Natural killer cell treated with Interleukin-12 subunit alpha and Interleukin-12 subunit beta and Interleukin-15 and Interleukin-18, amount 100 ng/mL, for 72 hours (primary cell): ENCODE results near the gene ABCC1. TPM values are rescaled to one million over a fixed set of nuclear protein-coding genes. Genes with fewer than 3 reads are reported as not detected.

Experiments
- ATAC-seq, 2 donors: fragments of 150-1000 bp; cut with Tn5 transposase in 1 of 2; sonication (Bioruptor Pico), chemical (Tn5 transposase) in 1 of 2; 2 replicates each; pipeline ENCODE4 v1.10.0; 2021
- DNase-seq: peaks from one replicate; pipeline ENCODE4 v3.0.0; 2022; ENCODE audit warnings: low spot score
- H3K27ac Mint-ChIP-seq, 2 donors: 1 replicate in 1 of 2; 2 replicates in 1 of 2; pipeline ENCODE4 v1.8.0; 2022; ENCODE audit warnings: mixed read lengths in 2 of 2, mild to moderate bottlenecking in 1 of 2, moderate library complexity in 1 of 2
- H3K27me3 Mint-ChIP-seq, 2 donors: 1 replicate in 1 of 2; 2 replicates in 1 of 2; pipeline ENCODE4 v1.8.0; 2022; ENCODE audit warnings: mixed read lengths in 2 of 2
- H3K36me3 Mint-ChIP-seq: one replicate; pipeline ENCODE4 v1.8.0; 2022; ENCODE audit warnings: mixed read lengths
- H3K4me1 Mint-ChIP-seq, 2 donors: 1 replicate in 1 of 2; 2 replicates in 1 of 2; pipeline ENCODE4 v1.8.0; 2022; ENCODE audit warnings: low read depth in 2 of 2, mixed read lengths in 2 of 2, mild to moderate bottlenecking in 1 of 2
- H3K4me3 Mint-ChIP-seq: one replicate; pipeline ENCODE4 v1.8.0; 2022; ENCODE audit warnings: mixed read lengths
- H3K9me3 Mint-ChIP-seq: 2 replicates; pipeline ENCODE4 v1.8.0; 2022; ENCODE audit warnings: mixed read lengths
- total RNA-seq, 2 donors: library from RNA; stranded (reverse); gene quantifications; one replicate each; pipeline ENCODE4 v1.2.3, GENCODE V29; 2022

The ABCC1 gene
- total RNA-seq, 2 donors from 2014 or later, result 43.1 to 106 TPM

DNA sequence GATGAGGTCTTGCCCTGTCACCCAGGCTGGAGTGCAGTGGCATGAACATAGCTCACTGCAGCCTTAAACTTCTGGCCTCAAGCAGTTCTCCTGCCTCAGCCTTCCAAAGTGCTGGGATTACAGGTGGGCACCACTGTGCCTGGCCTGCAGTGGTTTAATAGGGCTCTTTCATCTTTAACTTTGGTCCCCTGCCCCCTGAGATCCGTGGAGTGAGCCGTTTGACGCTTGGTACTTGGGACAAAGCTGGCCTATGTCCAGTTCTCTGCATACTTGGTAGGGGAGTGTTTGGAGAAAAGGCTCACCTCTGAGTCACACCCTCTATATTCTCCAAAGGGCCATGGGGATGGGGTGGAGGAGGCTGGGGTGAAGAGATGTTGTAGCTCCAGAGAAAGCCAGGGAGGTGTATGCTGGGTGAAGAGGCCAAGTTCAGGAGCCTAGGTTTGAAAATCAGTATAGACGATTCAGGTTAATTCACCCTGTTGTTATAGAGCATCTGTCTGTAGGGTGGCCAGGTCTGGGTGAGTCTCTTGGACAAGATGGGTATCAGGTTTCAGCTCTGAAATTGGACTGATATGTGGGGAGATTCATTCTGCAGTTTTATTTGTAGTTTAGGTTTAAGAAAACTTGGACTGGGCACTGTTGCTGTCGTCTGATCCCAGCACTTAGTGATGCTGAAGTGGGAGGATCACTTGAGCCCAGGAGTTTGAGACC lies 17.6 kb downstream of the ABCC1 start:
- Mint-ChIP-seq H3K36me3 (peaks cover 31% of the 10 kb centered on the region), H3K27me3 (no peaks in the 10 kb centered on the region), H3K4me1 (peaks cover 26 to 28% of the 10 kb centered on the region in 2 donors), H3K27ac (no peak overlapping the region), H3K9me3 (peaks cover 12% of the 10 kb centered on the region), H3K4me3 (no peak overlapping the region)
- ATAC-seq (no peak), DNase-seq (no peak)

DNA sequence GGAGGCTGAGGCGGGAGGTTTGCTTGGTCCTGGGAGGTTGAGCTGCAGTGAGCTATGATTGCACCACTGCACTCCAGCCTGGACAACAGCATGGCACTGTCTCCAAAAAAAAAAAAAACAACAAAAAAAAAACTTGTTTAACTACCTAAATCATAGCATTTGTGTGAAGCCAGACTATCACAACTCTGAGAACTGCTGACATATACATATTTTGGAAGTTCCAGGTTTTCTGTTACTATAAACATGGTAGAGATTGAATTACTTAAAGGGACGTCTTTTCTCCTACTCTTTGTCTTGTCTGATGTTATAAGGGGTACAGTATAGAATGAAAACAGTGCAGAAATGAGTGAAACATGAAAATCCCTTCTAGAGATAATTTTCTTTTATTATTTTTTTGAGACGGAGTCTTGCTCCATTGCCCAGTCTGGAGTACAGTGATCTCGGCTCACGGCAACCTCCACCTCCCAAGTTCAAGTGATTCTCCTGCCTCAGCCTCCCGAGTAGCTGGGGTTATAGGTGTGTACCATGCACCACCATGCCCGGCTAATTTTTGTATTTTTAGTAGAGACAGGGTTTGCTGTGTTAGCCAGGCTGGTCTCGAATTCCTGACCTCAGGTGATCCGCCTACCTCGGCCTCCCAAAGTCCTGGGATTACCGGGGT lies 18.4 kb downstream of the ABCC1 start:
- peaks cover 29% of the 10 kb centered on the region for H3K36me3 Mint-ChIP-seq
- DNase-seq, result no peak
- H3K4me3 Mint-ChIP-seq, result no peak overlapping the region
- H3K4me1 Mint-ChIP-seq, result peaks cover 20 to 25% of the 10 kb centered on the region in 2 donors
- ATAC-seq, result no peak
- peaks cover 6% of the 10 kb centered on the region for H3K9me3 Mint-ChIP-seq
- no peak overlapping the region for H3K27ac Mint-ChIP-seq
- no peaks in the 10 kb centered on the region for H3K27me3 Mint-ChIP-seq

DNA sequence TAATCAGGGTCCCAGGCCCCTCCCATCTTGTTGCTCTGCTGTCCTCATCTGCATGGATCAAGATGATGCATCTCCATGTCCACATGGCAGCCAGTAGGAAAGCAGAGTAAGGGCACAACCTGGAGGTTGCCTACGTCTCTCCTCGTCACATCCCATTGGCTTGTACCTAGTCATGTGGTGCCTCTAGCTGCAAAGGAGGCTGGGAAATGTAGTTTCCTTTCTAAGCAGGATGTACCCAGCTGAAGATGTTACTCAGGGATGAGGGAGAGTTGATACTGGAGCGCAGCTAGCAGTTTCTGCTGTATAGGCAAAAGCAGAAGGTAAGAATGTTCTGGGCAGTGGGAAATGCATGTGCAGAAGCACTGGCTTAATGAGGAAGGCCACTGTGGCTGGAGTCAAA lies 20.8 kb downstream of the ABCC1 start:
- Mint-ChIP-seq H3K27ac (no peak overlapping the region), H3K9me3 (peaks cover 5% of the 10 kb centered on the region), H3K4me1 (peaks cover 9 to 18% of the 10 kb centered on the region in 2 donors), H3K4me3 (no peak overlapping the region), H3K36me3 (peaks cover 22% of the 10 kb centered on the region), H3K27me3 (no peaks in the 10 kb centered on the region)
- DNase-seq, result no peak
- peak; percentile 53 to 56 for ATAC-seq

DNA sequence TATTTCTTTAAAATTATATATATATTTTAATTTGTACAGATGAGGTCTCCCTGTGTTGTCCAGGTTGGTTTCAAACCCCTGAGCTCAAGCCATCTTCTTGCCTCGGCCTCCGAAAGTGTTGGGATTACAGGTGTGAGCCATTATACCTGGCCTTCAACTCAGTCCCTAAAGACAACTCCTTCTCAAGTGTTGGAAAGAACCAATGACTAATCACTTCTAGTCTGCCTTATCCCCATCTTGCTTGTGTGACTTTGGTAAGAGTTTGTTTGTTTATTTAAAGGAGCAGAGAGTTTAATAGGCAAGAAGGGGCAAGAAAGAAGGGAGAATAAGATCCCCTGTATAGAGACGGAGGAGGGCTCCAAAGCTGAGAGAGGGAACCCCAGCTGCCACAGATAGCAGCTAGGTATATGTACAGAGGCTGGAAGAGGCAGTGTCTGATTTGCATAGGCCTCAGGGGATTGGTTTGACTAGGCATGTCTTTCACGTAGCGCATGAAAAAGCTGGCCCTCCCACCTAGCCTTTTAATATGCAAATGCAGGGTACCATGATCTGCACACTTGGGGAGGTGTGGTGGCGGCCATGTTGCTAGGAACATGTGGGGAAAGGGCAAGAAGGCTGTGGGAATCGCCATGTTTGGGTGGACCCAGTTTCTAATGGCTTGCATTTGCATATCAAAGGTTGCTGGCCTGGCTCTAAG lies 21.5 kb downstream of the ABCC1 start:
- no peaks in the 10 kb centered on the region for H3K27me3 Mint-ChIP-seq
- peaks cover 5% of the 10 kb centered on the region for H3K9me3 Mint-ChIP-seq
- no peak for DNase-seq
- H3K4me3 Mint-ChIP-seq, result no peak overlapping the region
- no peak overlapping the region for H3K27ac Mint-ChIP-seq
- H3K36me3 Mint-ChIP-seq, result peaks cover 22% of the 10 kb centered on the region
- peaks cover 9 to 16% of the 10 kb centered on the region in 2 donors for H3K4me1 Mint-ChIP-seq
- no peak for ATAC-seq

DNA sequence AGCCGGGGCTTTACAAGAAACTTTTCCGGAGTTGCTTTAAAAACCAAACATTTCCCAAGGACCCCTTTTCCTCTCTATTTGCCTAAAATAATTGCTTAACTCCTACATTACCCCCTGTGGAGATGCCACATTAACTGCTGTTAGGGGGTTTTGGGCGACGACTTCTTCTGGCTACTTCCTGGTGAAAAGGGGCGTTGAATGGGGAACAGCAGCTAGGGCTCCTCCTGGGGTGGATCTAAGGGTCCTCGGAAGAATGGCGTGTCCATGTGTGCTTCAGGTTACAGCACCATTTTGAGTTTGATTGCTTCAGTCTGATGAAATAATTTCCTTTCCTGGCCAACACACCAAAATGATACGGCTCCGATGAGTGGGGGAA lies 22.0 kb downstream of the ABCC1 start:
- peaks cover 5% of the 10 kb centered on the region for H3K9me3 Mint-ChIP-seq
- no peaks in the 10 kb centered on the region for H3K27me3 Mint-ChIP-seq
- no peak overlapping the region for H3K4me3 Mint-ChIP-seq
- H3K27ac Mint-ChIP-seq, result no peak overlapping the region
- no peak for ATAC-seq
- H3K36me3 Mint-ChIP-seq, result peaks cover 22% of the 10 kb centered on the region
- no peak for DNase-seq
- peaks cover 9 to 17% of the 10 kb centered on the region in 2 donors for H3K4me1 Mint-ChIP-seq

DNA sequence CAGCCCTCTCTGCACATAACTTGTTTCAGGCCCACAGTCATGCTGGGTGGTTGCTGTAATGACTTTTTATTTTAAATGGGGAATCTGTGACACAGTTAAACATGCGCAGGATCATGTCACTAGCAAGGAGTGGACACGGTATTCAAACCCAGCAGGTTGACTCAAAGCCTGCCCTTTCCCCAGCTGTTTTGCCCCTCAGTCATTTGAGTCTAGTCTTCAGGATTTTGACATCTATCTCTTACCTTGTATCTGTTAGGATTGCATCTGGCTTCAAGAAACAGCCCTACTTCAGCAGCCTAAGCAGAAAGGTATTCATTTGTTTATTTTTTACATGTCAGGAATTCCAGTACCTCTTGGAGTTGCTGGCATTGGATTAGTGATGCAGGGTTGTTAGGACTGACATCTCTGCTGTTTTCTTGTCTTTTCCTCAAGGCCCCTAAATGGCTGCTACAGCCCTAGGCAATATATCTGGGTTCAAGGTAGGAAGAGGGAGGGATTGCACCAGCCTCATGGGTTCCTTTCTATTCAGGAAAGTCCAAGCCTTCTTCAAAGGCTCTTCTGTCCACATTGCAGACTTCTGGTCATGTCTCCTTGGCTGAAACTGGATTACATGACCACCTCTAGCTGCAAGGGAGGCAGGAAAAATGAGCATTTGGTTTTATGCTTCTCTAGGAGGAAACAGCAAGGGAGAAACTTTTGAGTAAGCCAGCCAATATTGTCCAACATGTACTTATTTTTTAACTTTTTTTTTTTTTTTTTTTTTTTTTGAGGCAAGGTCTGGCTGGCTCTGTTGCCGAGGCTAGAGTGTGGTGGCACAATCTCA lies 22.8 kb downstream of the ABCC1 start:
- DNase-seq (no peak), ATAC-seq (no peak)
- H3K27me3 Mint-ChIP-seq, result no peaks in the 10 kb centered on the region
- H3K27ac Mint-ChIP-seq, result no peak overlapping the region
- H3K4me1 Mint-ChIP-seq, result peaks cover 9 to 22% of the 10 kb centered on the region in 2 donors
- no peak overlapping the region for H3K4me3 Mint-ChIP-seq
- peaks cover 22% of the 10 kb centered on the region for H3K36me3 Mint-ChIP-seq
- peaks cover 5% of the 10 kb centered on the region for H3K9me3 Mint-ChIP-seq

DNA sequence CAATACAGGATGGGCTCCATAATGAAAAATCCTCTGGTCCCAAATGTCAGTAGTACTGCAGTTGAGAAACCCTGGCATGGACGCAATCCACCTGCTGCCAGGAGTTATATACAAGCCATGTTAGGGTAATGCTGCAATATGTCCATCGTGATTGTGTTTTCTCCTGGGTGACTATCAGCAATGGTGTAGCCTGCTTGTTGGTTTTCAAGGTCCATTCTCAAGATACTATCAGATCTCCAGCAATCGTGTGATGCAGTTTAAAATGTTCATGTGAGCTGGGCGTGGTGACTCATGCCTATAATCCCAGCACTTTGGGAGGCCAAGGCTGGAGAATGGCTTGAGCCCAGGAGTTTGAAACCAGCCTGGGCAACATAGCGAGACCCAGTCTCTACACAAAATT lies 24.0 kb downstream of the ABCC1 start:
- no peak for ATAC-seq
- Mint-ChIP-seq H3K9me3 (peaks cover 5% of the 10 kb centered on the region), H3K4me3 (no peak overlapping the region), H3K27me3 (no peaks in the 10 kb centered on the region), H3K36me3 (peaks cover 31% of the 10 kb centered on the region), H3K4me1 (peaks cover 11 to 26% of the 10 kb centered on the region in 2 donors), H3K27ac (no peak overlapping the region)
- no peak for DNase-seq

DNA sequence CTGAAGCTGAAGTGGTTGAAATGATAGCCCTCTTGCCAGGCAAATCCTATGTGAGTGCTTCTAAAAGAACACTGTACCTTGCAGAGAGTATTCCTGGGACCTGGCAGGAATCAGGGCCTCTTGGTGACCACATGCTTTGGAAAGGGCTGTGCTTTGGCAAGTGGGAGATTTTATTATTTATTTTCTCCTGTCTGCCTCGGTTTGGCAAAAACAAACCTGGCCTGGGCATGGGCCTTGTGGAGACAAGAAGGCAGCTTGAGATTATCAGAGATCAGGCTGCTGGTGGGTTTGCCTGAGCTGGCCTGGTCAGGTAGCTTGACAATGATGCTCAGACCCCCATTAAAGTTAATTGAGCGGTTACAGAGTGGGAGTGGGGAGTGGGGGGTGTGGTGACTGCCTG lies 24.6 kb downstream of the ABCC1 start:
- H3K36me3 Mint-ChIP-seq, result peaks cover 36% of the 10 kb centered on the region
- peaks cover 13 to 29% of the 10 kb centered on the region in 2 donors for H3K4me1 Mint-ChIP-seq
- no peak overlapping the region for H3K4me3 Mint-ChIP-seq
- no peak for ATAC-seq
- no peak overlapping the region for H3K27ac Mint-ChIP-seq
- no peak for DNase-seq
- H3K27me3 Mint-ChIP-seq, result no peaks in the 10 kb centered on the region
- peaks cover 5% of the 10 kb centered on the region for H3K9me3 Mint-ChIP-seq

DNA sequence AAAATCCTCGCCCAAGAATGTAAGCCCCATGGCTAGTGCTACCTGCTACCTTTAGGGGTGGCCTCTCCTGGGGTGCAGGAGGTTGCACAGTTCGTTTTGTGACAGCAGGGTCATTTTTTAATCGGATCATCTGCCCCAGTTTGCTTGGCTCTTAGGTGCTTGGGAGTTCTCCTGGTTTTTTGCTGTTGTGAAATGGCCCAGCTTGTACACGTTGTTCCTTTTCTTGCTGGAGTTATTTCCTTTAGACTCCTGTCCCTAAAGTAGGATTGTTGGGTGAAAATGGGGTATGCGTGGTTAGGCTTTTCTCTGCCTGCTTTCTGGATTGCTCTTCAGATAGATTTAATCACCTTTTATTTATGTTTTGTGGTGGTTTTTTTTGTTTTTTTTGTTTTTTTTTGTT lies 25.8 kb downstream of the ABCC1 start:
- Mint-ChIP-seq H3K4me3 (no peak overlapping the region), H3K9me3 (peaks cover 6% of the 10 kb centered on the region), H3K36me3 (peaks cover 44% of the 10 kb centered on the region), H3K4me1 (peaks cover 11 to 28% of the 10 kb centered on the region in 2 donors), H3K27me3 (no peaks in the 10 kb centered on the region), H3K27ac (no peak overlapping the region)
- DNase-seq (no peak), ATAC-seq (no peak)

DNA sequence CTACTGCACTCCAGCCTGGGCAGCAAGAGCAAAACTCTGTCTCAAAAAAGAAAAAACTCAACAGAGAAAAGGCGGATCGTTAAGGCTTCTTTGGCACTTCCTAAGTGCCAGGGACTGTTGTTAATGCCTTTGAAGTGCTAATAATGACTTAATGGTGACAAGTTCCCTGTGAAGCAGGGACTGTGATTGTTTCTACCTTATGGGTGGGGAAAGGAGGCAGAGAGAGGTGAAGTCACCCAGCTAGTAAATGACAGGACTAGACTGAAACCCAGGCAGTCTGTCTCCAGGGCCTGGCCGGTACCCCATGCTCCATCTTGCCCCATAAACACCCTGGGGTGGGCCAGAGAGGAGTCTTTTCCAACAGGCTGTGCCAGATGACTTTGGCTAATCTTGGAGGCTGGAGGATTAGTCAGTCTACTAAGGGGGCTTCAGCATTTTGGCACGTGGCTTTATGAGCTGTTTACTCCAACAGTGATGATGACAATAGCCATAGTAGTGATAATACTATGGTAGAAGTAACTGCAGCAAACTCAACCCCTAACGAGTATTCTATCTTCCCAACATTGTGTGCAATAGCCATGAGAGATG lies 26.9 kb downstream of the ABCC1 start:
- Mint-ChIP-seq H3K9me3 (peaks cover 9% of the 10 kb centered on the region), H3K4me1 (peaks cover 4 to 22% of the 10 kb centered on the region in 2 donors), H3K36me3 (peaks cover 41% of the 10 kb centered on the region), H3K27me3 (no peaks in the 10 kb centered on the region), H3K27ac (no peak overlapping the region), H3K4me3 (no peak overlapping the region)
- DNase-seq (no peak), ATAC-seq (no peak)

DNA sequence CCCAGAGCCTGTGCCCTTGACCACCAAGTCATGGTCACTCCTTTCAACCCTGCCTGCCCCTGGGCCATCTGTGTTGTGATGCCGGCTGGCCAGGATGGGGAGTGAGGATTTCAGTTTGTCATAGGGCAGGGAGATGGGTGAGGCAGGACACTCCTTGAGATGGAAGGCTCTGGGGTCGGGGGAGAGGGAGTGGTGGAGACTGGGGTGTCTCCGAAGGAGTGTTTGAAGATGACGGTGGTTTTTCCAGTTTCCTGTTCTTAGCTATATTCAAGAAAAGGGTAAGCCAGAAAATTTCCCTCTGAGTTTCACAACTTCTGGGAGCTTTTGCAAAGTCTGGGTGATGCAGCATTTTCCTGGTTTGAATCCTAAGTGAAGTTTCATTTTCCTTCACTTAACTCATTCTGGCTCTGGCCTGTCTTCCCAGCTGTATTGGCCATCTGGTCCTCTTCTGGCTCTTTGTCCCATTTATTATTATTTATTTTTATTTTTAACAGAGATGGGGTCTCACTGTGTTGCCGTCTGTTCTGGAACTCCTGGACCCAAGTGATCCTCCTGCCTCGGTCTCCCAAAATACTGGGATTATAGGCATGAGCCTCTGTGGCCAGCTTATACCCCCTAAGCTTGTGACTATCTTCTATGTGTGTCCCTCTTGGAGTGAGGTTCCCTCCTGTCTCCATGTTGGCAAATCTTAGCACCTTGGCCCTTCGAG lies 27.7 kb downstream of the ABCC1 start:
- ATAC-seq, result no peak
- H3K27me3 Mint-ChIP-seq, result no peaks in the 10 kb centered on the region
- peaks cover 42% of the 10 kb centered on the region for H3K36me3 Mint-ChIP-seq
- no peak overlapping the region for H3K4me3 Mint-ChIP-seq
- H3K4me1 Mint-ChIP-seq, result peaks cover 4 to 22% of the 10 kb centered on the region in 2 donors
- no peak for DNase-seq
- H3K27ac Mint-ChIP-seq, result no peak overlapping the region
- H3K9me3 Mint-ChIP-seq, result peaks cover 11% of the 10 kb centered on the region

DNA sequence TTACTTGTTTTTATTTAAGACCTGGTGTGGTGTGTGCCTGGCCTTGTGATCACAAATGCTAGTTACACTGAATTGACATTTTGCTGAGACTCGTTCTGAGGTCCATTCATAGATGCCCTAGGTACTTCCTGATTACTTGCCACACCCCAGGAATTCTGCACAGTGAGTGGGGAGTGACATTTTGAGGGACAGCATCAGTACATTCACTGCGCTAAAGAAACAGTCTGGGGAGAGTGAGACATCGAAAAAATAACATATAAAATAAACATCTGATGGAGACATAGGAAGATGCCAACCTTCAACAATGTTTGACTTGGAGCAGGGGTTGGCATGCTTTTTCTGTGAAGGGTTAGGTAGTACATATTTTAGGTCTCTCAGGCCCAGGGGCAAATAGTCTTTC lies 30.4 kb downstream of the ABCC1 start:
- H3K9me3 Mint-ChIP-seq, result peaks cover 12% of the 10 kb centered on the region
- H3K27me3 Mint-ChIP-seq, result no peaks in the 10 kb centered on the region
- peaks cover 40% of the 10 kb centered on the region for H3K36me3 Mint-ChIP-seq
- ATAC-seq, result no peak
- peaks cover 4 to 23% of the 10 kb centered on the region in 2 donors for H3K4me1 Mint-ChIP-seq
- no peak overlapping the region for H3K4me3 Mint-ChIP-seq
- peak overlapping the region in 1 of 2 donors; percentile 42 for H3K27ac Mint-ChIP-seq
- DNase-seq, result no peak

DNA sequence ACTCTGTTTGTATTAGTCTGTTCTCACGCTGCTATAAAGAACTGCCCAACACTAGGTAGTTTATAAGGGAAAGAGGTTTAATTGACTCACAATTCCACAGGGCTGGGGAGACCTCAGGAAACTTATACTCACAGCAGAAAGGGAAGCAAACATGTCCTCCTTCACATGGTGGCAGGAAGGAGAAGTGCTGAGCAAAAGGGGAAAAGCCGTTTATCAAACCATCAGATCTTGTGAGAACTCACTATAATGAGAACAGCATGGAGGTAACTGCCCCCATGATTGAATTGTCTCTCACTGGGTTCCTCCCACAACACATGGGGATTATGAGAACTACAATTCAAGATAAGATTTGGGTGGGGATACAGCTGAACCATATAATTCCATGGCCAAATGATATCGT lies 30.9 kb downstream of the ABCC1 start:
- Mint-ChIP-seq H3K4me1 (peaks cover 4 to 19% of the 10 kb centered on the region in 2 donors), H3K4me3 (no peak overlapping the region), H3K36me3 (peaks cover 40% of the 10 kb centered on the region), H3K27me3 (no peaks in the 10 kb centered on the region), H3K27ac (no peak overlapping the region), H3K9me3 (peaks cover 12% of the 10 kb centered on the region)
- DNase-seq (no peak), ATAC-seq (no peak)
